Panc1 (cell line): ENCODE results near the gene KPNA5.

ENCODE experiments used
- POLR2AphosphoS5 ChIP-seq: IDR thresholded peaks from 2 replicates; pipeline ENCODE4 v1.6.1; 2012; ENCODE audit warnings: mild to moderate bottlenecking, low read depth, low read length, moderate library complexity
- TCF7L2 ChIP-seq: IDR thresholded peaks from 2 replicates; pipeline ENCODE4 v1.6.1; 2011; ENCODE audit warnings: mild to moderate bottlenecking, low read depth, low read length, inconsistent platforms
- TF ChIP-seq, protein P1 (sequence below): fragments of 450-650 bp; IDR thresholded peaks from 2 replicates; pipeline ENCODE4 v1.5.1; 2017; ENCODE audit warnings: mild to moderate bottlenecking

- TF ChIP-seq, protein P1, sequence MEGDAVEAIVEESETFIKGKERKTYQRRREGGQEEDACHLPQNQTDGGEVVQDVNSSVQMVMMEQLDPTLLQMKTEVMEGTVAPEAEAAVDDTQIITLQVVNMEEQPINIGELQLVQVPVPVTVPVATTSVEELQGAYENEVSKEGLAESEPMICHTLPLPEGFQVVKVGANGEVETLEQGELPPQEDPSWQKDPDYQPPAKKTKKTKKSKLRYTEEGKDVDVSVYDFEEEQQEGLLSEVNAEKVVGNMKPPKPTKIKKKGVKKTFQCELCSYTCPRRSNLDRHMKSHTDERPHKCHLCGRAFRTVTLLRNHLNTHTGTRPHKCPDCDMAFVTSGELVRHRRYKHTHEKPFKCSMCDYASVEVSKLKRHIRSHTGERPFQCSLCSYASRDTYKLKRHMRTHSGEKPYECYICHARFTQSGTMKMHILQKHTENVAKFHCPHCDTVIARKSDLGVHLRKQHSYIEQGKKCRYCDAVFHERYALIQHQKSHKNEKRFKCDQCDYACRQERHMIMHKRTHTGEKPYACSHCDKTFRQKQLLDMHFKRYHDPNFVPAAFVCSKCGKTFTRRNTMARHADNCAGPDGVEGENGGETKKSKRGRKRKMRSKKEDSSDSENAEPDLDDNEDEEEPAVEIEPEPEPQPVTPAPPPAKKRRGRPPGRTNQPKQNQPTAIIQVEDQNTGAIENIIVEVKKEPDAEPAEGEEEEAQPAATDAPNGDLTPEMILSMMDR: no peak
- TF ChIP-seq TCF7L2 (no peak), POLR2AphosphoS5 (no peak)
Measured at GRCh38 chr6:116745176-116745575, 64.2 kb downstream of the KPNA5 start.
